Nephron (organoid): ENCODE data around the gene PLIN1.

ENCODE experiments used
- H3K27ac Mint-ChIP-seq, 3 experiments: 2 replicates each; pipeline ENCODE4 v1.8.0; 2020; ENCODE audit warnings: mixed read lengths in 3 of 3, mild to moderate bottlenecking in 2 of 3, moderate library complexity in 1 of 3
- H3K27me3 Mint-ChIP-seq: 2 replicates; pipeline ENCODE4 v1.8.0; 2021; ENCODE audit warnings: low read depth, mild to moderate bottlenecking, moderate library complexity, mixed read lengths
- H3K36me3 Mint-ChIP-seq: 2 replicates; pipeline ENCODE4 v1.8.0; 2020; ENCODE audit warnings: low read depth, mixed read lengths
- H3K4me1 Mint-ChIP-seq: 2 replicates; pipeline ENCODE4 v1.8.0; 2020; ENCODE audit warnings: mixed read lengths
- H3K4me3 Mint-ChIP-seq, 3 experiments: 2 replicates each; pipeline ENCODE4 v1.8.0; 2020; ENCODE audit warnings: mild to moderate bottlenecking in 3 of 3, mixed read lengths in 3 of 3, moderate library complexity in 2 of 3
- H3K9me3 Mint-ChIP-seq: 2 replicates; pipeline ENCODE4 v1.8.0; 2020; ENCODE audit warnings: mixed read lengths
- TF ChIP-seq, protein P1 (sequence below), 3 experiments: fragments of 200-600 bp; sonication (generic); IDR thresholded peaks; one replicate each; pipeline ENCODE4 v1.5.0; 2021; ENCODE audit warnings: antibody characterized with exemption in 3 of 3; ENCODE audit not compliant: unreplicated experiment in 3 of 3

Gene PLIN1

GRCh38 chr15:89641053-89641452 lies 38.1 kb downstream of the PLIN1 start:
- Mint-ChIP-seq H3K4me1 (no peaks in the 10 kb centered on the region), H3K9me3 (no peaks in the 10 kb centered on the region), H3K36me3 (peaks cover 48% of the 10 kb centered on the region), H3K27me3 (no peaks in the 10 kb centered on the region), H3K4me3 (no peak overlapping the region), H3K27ac (no peak overlapping the region)
- TF ChIP-seq, protein P1, sequence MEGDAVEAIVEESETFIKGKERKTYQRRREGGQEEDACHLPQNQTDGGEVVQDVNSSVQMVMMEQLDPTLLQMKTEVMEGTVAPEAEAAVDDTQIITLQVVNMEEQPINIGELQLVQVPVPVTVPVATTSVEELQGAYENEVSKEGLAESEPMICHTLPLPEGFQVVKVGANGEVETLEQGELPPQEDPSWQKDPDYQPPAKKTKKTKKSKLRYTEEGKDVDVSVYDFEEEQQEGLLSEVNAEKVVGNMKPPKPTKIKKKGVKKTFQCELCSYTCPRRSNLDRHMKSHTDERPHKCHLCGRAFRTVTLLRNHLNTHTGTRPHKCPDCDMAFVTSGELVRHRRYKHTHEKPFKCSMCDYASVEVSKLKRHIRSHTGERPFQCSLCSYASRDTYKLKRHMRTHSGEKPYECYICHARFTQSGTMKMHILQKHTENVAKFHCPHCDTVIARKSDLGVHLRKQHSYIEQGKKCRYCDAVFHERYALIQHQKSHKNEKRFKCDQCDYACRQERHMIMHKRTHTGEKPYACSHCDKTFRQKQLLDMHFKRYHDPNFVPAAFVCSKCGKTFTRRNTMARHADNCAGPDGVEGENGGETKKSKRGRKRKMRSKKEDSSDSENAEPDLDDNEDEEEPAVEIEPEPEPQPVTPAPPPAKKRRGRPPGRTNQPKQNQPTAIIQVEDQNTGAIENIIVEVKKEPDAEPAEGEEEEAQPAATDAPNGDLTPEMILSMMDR (IDR thresholded peaks at IDR 0.05; ENCODE audit: unreplicated experiment in 3 of 3) = no peak

- Mint-ChIP-seq H3K4me1 (no peaks in the 10 kb centered on the region), H3K27me3 (no peaks in the 10 kb centered on the region), H3K4me3 (no peak overlapping the region), H3K36me3 (peaks cover 51% of the 10 kb centered on the region), H3K27ac (no peak overlapping the region), H3K9me3 (peaks cover 3% of the 10 kb centered on the region)
- TF ChIP-seq, protein P1 (IDR thresholded peaks at IDR 0.05; ENCODE audit: unreplicated experiment in 3 of 3) = no peak
These were observed 38.9 kb downstream of the PLIN1 start for GRCh38 chr15:89640245-89640644.

DNA sequence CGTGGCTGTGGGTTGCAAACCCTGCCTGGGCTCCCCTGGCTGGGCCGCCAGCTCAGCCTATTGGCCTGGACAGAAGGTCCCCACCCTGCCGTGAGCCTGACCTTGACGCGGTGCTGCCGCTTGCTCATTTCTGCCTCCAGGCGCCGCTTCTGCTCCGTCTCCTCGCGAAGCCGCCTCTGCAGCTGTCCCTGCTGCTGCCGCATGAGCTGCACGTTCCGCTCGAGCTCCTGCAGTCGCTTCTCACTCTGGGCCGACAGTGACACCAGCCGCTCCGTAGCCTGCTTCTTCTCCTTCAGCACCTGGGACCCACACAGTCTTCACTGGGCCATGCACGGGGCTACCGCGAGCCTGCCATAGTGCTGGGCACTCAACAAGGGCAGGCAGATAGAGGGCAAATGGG lies 45.6 kb downstream of the PLIN1 start:
- TF ChIP-seq, protein P1 (IDR thresholded peaks at IDR 0.05; ENCODE audit: unreplicated experiment in 3 of 3) = no peak
- H3K9me3 Mint-ChIP-seq = peaks cover 12% of the 10 kb centered on the region
- no peaks in the 10 kb centered on the region for H3K4me1 Mint-ChIP-seq
- H3K4me3 Mint-ChIP-seq = no peak overlapping the region
- peaks cover 66% of the 10 kb centered on the region for H3K36me3 Mint-ChIP-seq
- no peak overlapping the region for H3K27ac Mint-ChIP-seq
- no peaks in the 10 kb centered on the region for H3K27me3 Mint-ChIP-seq

DNA sequence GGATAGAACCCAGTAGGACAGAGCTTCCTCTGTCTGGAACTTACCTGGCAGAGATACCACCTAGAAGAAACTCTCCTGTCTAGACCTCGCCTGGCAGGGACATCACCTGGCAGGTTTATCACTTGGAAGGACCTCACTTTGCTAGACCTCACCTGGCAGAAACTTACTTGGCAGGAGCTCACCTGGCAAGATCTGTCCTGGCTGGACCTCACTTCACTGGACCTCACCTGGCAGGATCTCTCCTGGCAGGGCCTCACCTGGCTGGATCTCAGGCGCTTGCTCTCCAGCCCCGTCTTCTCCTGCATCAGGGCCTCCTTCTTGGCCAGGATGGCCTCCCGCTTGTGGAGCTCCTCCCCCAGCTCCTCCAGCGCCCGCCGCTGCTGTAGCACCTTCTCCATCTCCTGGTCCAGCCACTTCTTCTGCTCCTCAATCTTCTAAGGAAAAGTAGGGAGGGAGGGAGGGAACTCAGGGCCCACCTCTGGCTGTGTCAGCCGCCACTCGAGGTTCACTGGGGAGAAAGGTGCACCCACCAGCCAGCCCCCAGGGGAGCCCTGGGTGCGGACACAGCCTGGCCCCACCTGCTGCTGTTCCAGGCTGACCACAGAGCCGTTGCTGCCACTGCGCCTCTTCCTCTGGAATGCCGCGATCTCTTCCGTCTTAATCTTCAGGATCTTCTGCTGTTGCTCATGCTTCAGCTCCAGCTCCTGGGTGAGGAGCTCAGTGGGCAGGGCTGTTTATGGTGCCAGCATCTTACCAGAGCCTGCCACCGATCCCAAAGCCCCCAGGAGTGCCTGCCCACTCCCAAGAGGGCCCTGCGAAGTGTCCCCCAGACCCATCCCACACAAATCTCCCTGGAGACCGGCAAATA lies 46.4 kb downstream of the PLIN1 start:
- TF ChIP-seq, protein P1 (IDR thresholded peaks at IDR 0.05; ENCODE audit: unreplicated experiment in 3 of 3) = no peak
- Mint-ChIP-seq H3K9me3 (peaks cover 12% of the 10 kb centered on the region), H3K4me1 (no peaks in the 10 kb centered on the region), H3K4me3 (no peak overlapping the region), H3K36me3 (peaks cover 69% of the 10 kb centered on the region), H3K27me3 (no peaks in the 10 kb centered on the region), H3K27ac (no peak overlapping the region)

- TF ChIP-seq, protein P1 (IDR thresholded peaks at IDR 0.05; ENCODE audit: unreplicated experiment in 3 of 3) = no peak
- Mint-ChIP-seq H3K9me3 (peaks cover 12% of the 10 kb centered on the region), H3K27me3 (no peaks in the 10 kb centered on the region), H3K27ac (no peak overlapping the region), H3K4me1 (no peaks in the 10 kb centered on the region), H3K36me3 (peaks cover 77% of the 10 kb centered on the region), H3K4me3 (no peak overlapping the region)
These were observed 47.3 kb downstream of the PLIN1 start for GRCh38 chr15:89631902-89632264.
